Panc1 (cell line): ENCODE results near the gene CDK5.

ENCODE experiments used
- CTCF ChIP-seq: fragments of 450-650 bp; IDR thresholded peaks from 2 replicates; pipeline ENCODE4 v1.5.1; 2017; ENCODE audit warnings: mild to moderate bottlenecking
- POLR2AphosphoS5 ChIP-seq: IDR thresholded peaks from 2 replicates; pipeline ENCODE4 v1.6.1; 2012; ENCODE audit warnings: mild to moderate bottlenecking, low read depth, low read length, moderate library complexity
- REST ChIP-seq, 2 experiments: IDR thresholded peaks; 2 replicates each; pipeline ENCODE4 v1.6.1; 2011 to 2012; ENCODE audit warnings: low read depth in 2 of 2, control low read depth in 1 of 2, low read length in 1 of 2, mild to moderate bottlenecking in 1 of 2, moderate library complexity in 1 of 2; ENCODE audit not compliant: insufficient read depth in 1 of 2
- SIN3A ChIP-seq: IDR thresholded peaks from 2 replicates; pipeline ENCODE4 v1.6.1; 2012; ENCODE audit warnings: low read depth, mild to moderate bottlenecking, low read length, moderate library complexity, borderline replicate concordance; ENCODE audit not compliant: insufficient read depth

- TF ChIP-seq POLR2AphosphoS5 (no peak), CTCF (no peak), SIN3A (no peak), REST (IDR thresholded peaks at IDR 0.05; ENCODE audit: insufficient read depth in 1 of 2, low read depth in 2 of 2, low read length in 1 of 2) (no peak)
Measured at GRCh38 chr7:151103973-151104372, 46.3 kb upstream of the CDK5 start.
